Caco-2 (cell line): ENCODE data around the gene COA1. TPM values are rescaled to one million over a fixed set of nuclear protein-coding genes. Genes with fewer than 3 reads are reported as not detected.

Experiments
- BruUV-seq: library from RNA; stranded (reverse); fragments of 400-500 nt; replicated peaks from 2 replicates; lab custom pipeline; 2021; lab: Mats Ljungman, UMichigan
- CTCF ChIA-PET: fragments of 300-600 bp; sonication (Branson Sonifier 250); formaldehyde crosslinking; loops from one replicate; lab custom pipeline; 2022; ENCODE audit warnings: antibody characterized with exemption; lab: Charles Lee
- POLR2A ChIA-PET: fragments of 300-600 bp; sonication (Branson Sonifier 250); formaldehyde crosslinking; loops from one replicate; lab custom pipeline; 2022; ENCODE audit warnings: antibody characterized with exemption; lab: Charles Lee
- DNase-seq, 2 experiments: peaks; one replicate each; pipeline versions ENCODE4 v3.0.0 to v3.0.0-alpha.2; 2020 to 2022
- H3K27me3 ChIP-seq: replicated peaks from 2 replicates; pipeline ENCODE4 v1.6.0; 2011; ENCODE audit warnings: low read length; ENCODE audit not compliant: control insufficient read depth, insufficient read depth
- H3K36me3 ChIP-seq: 2 replicates; pipeline ENCODE4 v1.5.1; 2011; ENCODE audit warnings: low read length; ENCODE audit not compliant: control insufficient read depth, insufficient read depth
- H3K4me1 ChIP-seq: fragments of 250-450 bp; sonication (Bioruptor Pico); 2 replicates; pipeline ENCODE4 v1.5.1; 2020; ENCODE audit warnings: mild to moderate bottlenecking
- H3K4me3 ChIP-seq: 2 replicates; pipeline ENCODE4 v1.5.1; 2011; ENCODE audit warnings: low read depth, mild to moderate bottlenecking, control low read depth, low read length
- H3K9me3 ChIP-seq: fragments of 250-450 bp; sonication (Bioruptor Pico); 2 replicates; pipeline ENCODE4 v1.5.1; 2020; ENCODE audit warnings: mild to moderate bottlenecking, moderate library complexity
- H3K27ac Mint-ChIP-seq: one replicate; pipeline ENCODE4 v1.8.0; 2022; ENCODE audit warnings: mixed read lengths; ENCODE audit not compliant: unreplicated experiment
- H3K27me3 Mint-ChIP-seq: one replicate; pipeline ENCODE4 v1.8.0; 2022; ENCODE audit warnings: mixed read lengths; ENCODE audit not compliant: insufficient read depth, unreplicated experiment
- H3K36me3 Mint-ChIP-seq: one replicate; pipeline ENCODE4 v1.8.0; 2022; ENCODE audit warnings: mild to moderate bottlenecking, mixed read lengths; ENCODE audit not compliant: insufficient read depth, unreplicated experiment
- H3K4me1 Mint-ChIP-seq: one replicate; pipeline ENCODE4 v1.8.0; 2022; ENCODE audit warnings: low read depth, mixed read lengths; ENCODE audit not compliant: unreplicated experiment
- H3K4me3 Mint-ChIP-seq: one replicate; pipeline ENCODE4 v1.8.0; 2022; ENCODE audit warnings: mild to moderate bottlenecking, moderate library complexity, mixed read lengths; ENCODE audit not compliant: unreplicated experiment
- H3K9me3 Mint-ChIP-seq: one replicate; pipeline ENCODE4 v1.8.0; 2022; ENCODE audit warnings: mixed read lengths; ENCODE audit not compliant: unreplicated experiment
- intact Hi-C: fragments of 100-400 bp; cut with micrococcal nuclease; formaldehyde crosslinking; loops from one replicate; pipeline ENCODE4 v1.10.0; 2022; ENCODE audit not compliant: unreplicated experiment
- total RNA-seq: library from RNA; stranded (reverse); gene quantifications from 2 replicates; pipeline ENCODE4 v1.2.3, GENCODE V29; 2022
- TF ChIP-seq, protein P1 (sequence below), 2 experiments: fragments of 200-600 bp in 1 of 2; IDR thresholded peaks; 1 replicate in 1 of 2; 2 replicates in 1 of 2; pipeline versions ENCODE4 v1.5.1 to v1.8.0; 2011 to 2022; ENCODE audit warnings: antibody characterized with exemption in 1 of 2, control low read depth in 1 of 2, inconsistent platforms in 1 of 2, low read depth in 1 of 2, low read length in 1 of 2, mild to moderate bottlenecking in 1 of 2, moderate library complexity in 1 of 2; ENCODE audit not compliant: insufficient read depth in 1 of 2, severe bottlenecking in 1 of 2, unreplicated experiment in 1 of 2

The COA1 gene
- total RNA-seq, 1 experiment from 2014 or later, result 94.7 TPM

DNA sequence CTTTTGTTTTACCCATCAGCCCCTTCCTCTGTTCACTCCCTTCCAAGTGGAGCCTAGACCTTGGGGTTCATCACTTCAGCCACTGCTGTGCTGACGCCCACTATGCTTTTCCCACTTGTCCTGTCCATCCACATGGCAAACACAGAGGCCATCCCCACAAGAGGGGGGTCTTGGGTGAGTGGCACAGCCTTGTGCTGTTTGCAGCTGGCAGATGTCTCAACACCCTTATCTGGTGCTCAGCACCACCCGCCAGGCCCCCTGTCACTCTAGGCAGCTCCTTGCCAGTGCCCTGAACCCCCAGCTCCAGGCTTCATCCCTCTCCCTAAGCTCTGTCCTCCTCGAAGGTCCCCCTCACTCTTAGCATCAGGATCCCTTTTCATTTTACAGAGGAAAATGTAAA lies 42.2 kb upstream of the COA1 start:
- CTCF ChIA-PET, result no interaction called here
- H3K4me3 ChIP-seq, result no peak overlapping the region
- TF ChIP-seq, protein P1, sequence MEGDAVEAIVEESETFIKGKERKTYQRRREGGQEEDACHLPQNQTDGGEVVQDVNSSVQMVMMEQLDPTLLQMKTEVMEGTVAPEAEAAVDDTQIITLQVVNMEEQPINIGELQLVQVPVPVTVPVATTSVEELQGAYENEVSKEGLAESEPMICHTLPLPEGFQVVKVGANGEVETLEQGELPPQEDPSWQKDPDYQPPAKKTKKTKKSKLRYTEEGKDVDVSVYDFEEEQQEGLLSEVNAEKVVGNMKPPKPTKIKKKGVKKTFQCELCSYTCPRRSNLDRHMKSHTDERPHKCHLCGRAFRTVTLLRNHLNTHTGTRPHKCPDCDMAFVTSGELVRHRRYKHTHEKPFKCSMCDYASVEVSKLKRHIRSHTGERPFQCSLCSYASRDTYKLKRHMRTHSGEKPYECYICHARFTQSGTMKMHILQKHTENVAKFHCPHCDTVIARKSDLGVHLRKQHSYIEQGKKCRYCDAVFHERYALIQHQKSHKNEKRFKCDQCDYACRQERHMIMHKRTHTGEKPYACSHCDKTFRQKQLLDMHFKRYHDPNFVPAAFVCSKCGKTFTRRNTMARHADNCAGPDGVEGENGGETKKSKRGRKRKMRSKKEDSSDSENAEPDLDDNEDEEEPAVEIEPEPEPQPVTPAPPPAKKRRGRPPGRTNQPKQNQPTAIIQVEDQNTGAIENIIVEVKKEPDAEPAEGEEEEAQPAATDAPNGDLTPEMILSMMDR (IDR thresholded peaks at IDR 0.05; ENCODE audit: insufficient read depth in 1 of 2, low read depth in 1 of 2, low read length in 1 of 2, severe bottlenecking in 1 of 2, unreplicated experiment in 1 of 2), result no peak

DNA sequence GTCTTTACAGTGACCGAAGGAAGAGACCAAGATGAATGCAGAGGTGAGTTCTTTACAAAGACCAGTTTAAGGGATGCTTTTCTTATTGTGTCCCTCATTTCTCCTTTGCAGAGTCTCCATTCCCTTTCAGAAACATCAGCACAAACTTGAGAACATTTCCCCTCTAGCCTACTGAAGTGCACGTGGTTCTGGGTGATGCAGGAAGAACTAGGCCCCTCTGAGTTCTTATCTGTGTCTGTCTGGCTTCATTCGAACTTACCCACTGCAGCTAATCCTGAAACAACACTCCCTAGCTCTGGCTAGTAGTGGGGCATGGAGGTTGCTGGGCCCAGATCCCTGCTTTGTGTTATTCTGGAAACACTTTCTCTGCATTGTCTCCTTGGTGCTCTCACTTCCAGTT lies 41.8 kb upstream of the COA1 start:
- intact Hi-C loops, result no loop called here
- Mint-ChIP-seq H3K27ac (no peak overlapping the region), H3K9me3 (peaks cover 3% of the 10 kb centered on the region), H3K27me3 (no peaks in the 10 kb centered on the region), H3K4me3 (no peak overlapping the region), H3K36me3 (peaks cover 6% of the 10 kb centered on the region), H3K4me1 (peaks cover 6% of the 10 kb centered on the region)
- no TSS peak for BruUV-seq
- TF ChIP-seq, protein P1 (IDR thresholded peaks at IDR 0.05; ENCODE audit: insufficient read depth in 1 of 2, low read depth in 1 of 2, low read length in 1 of 2, severe bottlenecking in 1 of 2, unreplicated experiment in 1 of 2), result no peak
- POLR2A ChIA-PET, result no interaction called here
- no peak for DNase-seq
- CTCF ChIA-PET, result no interaction called here
- no peaks in the 10 kb centered on the region for H3K36me3 ChIP-seq
- no peaks in the 10 kb centered on the region for H3K27me3 ChIP-seq
- no peak overlapping the region for H3K4me3 ChIP-seq
- no peaks in the 10 kb centered on the region for H3K9me3 ChIP-seq
- H3K4me1 ChIP-seq, result peaks cover 5% of the 10 kb centered on the region; the same call in 1 of the 2 replicates

More for the DNA sequence above, 42.2 kb upstream of the COA1 start:
- POLR2A ChIA-PET, result no interaction called here
- H3K4me3 Mint-ChIP-seq, result no peak overlapping the region
- H3K27me3 Mint-ChIP-seq, result no peaks in the 10 kb centered on the region
- H3K4me1 Mint-ChIP-seq, result peaks cover 6% of the 10 kb centered on the region
- no peak for DNase-seq
- no peaks in the 10 kb centered on the region for H3K27me3 ChIP-seq
- no peak overlapping the region for H3K27ac Mint-ChIP-seq
- intact Hi-C loops, result no loop called here
- H3K9me3 ChIP-seq, result no peaks in the 10 kb centered on the region
- peaks cover 5% of the 10 kb centered on the region; the same call in 1 of the 2 replicates for H3K4me1 ChIP-seq
- H3K36me3 ChIP-seq, result no peaks in the 10 kb centered on the region
- BruUV-seq, result no TSS peak
- peaks cover 7% of the 10 kb centered on the region for H3K9me3 Mint-ChIP-seq
- peaks cover 6% of the 10 kb centered on the region for H3K36me3 Mint-ChIP-seq

DNA sequence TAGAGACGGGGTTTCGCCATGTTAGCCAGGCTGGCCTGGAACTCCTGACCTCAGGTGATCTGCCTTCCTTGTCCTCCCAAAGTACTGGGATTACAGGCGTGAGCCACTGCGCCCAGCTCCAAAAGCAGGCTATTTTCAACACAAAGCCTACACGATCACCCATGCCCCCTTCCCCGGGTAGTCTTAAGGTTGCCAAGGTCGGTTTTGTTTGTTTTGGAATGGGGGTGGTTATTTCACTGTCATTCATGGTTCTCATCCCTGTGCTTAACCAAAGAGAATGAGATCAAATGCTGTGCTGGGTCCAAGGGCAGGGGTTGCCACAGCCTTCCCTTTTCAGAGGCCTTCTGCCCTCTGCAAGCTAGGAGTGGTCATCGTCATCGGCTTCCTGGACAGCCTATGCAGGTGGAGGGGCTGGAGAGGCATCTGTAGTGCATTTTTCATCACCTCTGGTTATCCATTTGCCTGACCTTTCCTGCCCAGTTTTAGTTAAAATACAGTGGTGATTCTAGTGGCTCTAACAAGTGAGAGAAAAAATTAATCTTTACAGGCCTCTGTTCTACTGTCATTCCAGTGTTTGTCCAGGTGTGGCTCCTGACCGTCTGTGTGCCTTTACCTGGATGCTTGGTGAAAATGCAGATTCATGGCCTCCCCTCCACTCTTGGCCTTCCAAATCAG lies 40.6 kb upstream of the COA1 start:
- no peak for DNase-seq
- intact Hi-C loops, result loop anchor here (5.0 kb wide), 1 partner anchor 47 kb away; no protein-coding TSS in a partner anchor

More for the DNA sequence above, 40.6 kb upstream of the COA1 start:
- POLR2A ChIA-PET, result no interaction called here
- BruUV-seq, result no TSS peak
- H3K27ac Mint-ChIP-seq, result no peak overlapping the region
- H3K36me3 Mint-ChIP-seq, result peaks cover 6% of the 10 kb centered on the region
- no peak overlapping the region for H3K4me3 Mint-ChIP-seq
- H3K27me3 Mint-ChIP-seq, result no peaks in the 10 kb centered on the region
- Histone ChIP-seq H3K27me3 (no peaks in the 10 kb centered on the region), H3K36me3 (no peaks in the 10 kb centered on the region), H3K9me3 (no peaks in the 10 kb centered on the region), H3K4me3 (no peak overlapping the region), H3K4me1 (peaks cover 8% of the 10 kb centered on the region)
- TF ChIP-seq, protein P1 (IDR thresholded peaks at IDR 0.05; ENCODE audit: insufficient read depth in 1 of 2, low read depth in 1 of 2, low read length in 1 of 2, severe bottlenecking in 1 of 2, unreplicated experiment in 1 of 2), result no peak
- CTCF ChIA-PET, result interaction anchor here (0.5 to 0.6 kb wide), 2 partner anchors 187 to 486 kb away, joined by 3 read pairs; no protein-coding TSS in a partner anchor
- peaks cover 9% of the 10 kb centered on the region for H3K4me1 Mint-ChIP-seq
- no peaks in the 10 kb centered on the region for H3K9me3 Mint-ChIP-seq
